Brain pericyte (primary cell): ENCODE results near the gene BRAT1.
"Not testable (repeated sequence)": the region's sequence is repeated elsewhere in the genome, so short reads cannot be mapped to it uniquely, and the experiment has no call there.

Experiments
- DNase-seq: peaks from one replicate; pipeline ENCODE4 v3.0.0-alpha.2; 2012; ENCODE audit warnings: low read depth, low spot score

BRAT1 gene

GRCh38 chr7:2535872-2536627, 19.3 kb downstream of the BRAT1 start:
- DNase-seq = not testable (repeated sequence)

GRCh38 chr7:2534214-2534613, 21.1 kb downstream of the BRAT1 start:
- DNase-seq = not testable (repeated sequence)

GRCh38 chr7:2533566-2533965, 21.8 kb downstream of the BRAT1 start:
- DNase-seq = not testable (repeated sequence)

- DNase-seq = not testable (repeated sequence)
Measured at GRCh38 chr7:2532816-2533215, 22.5 kb downstream of the BRAT1 start.

GRCh38 chr7:2532199-2532772, 23.0 kb downstream of the BRAT1 start:
- not testable (repeated sequence) for DNase-seq

- not testable (repeated sequence) for DNase-seq
Measured at GRCh38 chr7:2531796-2532110, 23.6 kb downstream of the BRAT1 start.

GRCh38 chr7:2530994-2531795, 24.1 kb downstream of the BRAT1 start:
- not testable (repeated sequence) for DNase-seq

- no peak for DNase-seq
Measured at GRCh38 chr7:2530071-2530987, 25.0 kb downstream of the BRAT1 start.

GRCh38 chr7:2529161-2530070, 25.9 kb downstream of the BRAT1 start:
- no peak for DNase-seq

GRCh38 chr7:2528481-2529095, 26.7 kb downstream of the BRAT1 start:
- DNase-seq = no peak

GRCh38 chr7:2527505-2528467, 27.5 kb downstream of the BRAT1 start:
- no peak for DNase-seq

- DNase-seq = no peak
Measured at GRCh38 chr7:2526659-2527504, 28.4 kb downstream of the BRAT1 start.

GRCh38 chr7:2525658-2526630, 29.4 kb downstream of the BRAT1 start:
- DNase-seq = no peak

GRCh38 chr7:2524808-2525657, 30.3 kb downstream of the BRAT1 start:
- no peak for DNase-seq

- DNase-seq = no peak
Measured at GRCh38 chr7:2523941-2524807, 31.1 kb downstream of the BRAT1 start.
